T-cell (primary cell): ENCODE data around the gene CRTAC1. TPM values are rescaled to one million over a fixed set of nuclear protein-coding genes. Genes with fewer than 3 reads are reported as not detected.

ENCODE experiments used
- ATAC-seq, 4 experiments: fragments of 200-7000 bp in 3 of 4; fragments of 150-1000 bp in 1 of 4; cut with Tn5 transposase; replicated peaks in 1 of 4; 1 replicate in 3 of 4; 2 replicates in 1 of 4; pipeline ENCODE4 v1.10.0; 2021; ENCODE audit warnings: moderate library complexity in 3 of 4, mild to moderate bottlenecking in 2 of 4, moderate number of reproducible peaks in 1 of 4
- CTCF ChIA-PET, 2 donors: fragments of 300-600 bp; sonication (Branson Sonifier 250); formaldehyde crosslinking; loops; one replicate each; lab custom pipeline; 2022; ENCODE audit warnings: antibody characterized with exemption in 2 of 2; lab: Charles Lee
- POLR2A ChIA-PET, 2 donors: fragments of 300-600 bp; sonication (Branson Sonifier 250); formaldehyde crosslinking; loops; one replicate each; lab custom pipeline; 2022; ENCODE audit warnings: antibody characterized with exemption in 2 of 2; lab: Charles Lee
- DNase-seq, 35 experiments: peaks; one replicate each; pipeline versions ENCODE4 v3.0.0 to v3.0.0-alpha.2; 2013 to 2023
- H3K27ac ChIP-seq: one replicate; pipeline ENCODE4 v1.5.1; 2013; ENCODE audit warnings: low read length
- H3K27me3 ChIP-seq, 2 experiments: replicated peaks in 1 of 2; 1 replicate in 1 of 2; 2 replicates in 1 of 2; pipeline versions ENCODE4 v1.6.1 to v1.7.0; 2013; ENCODE audit warnings: low read length in 1 of 2, mixed read lengths in 1 of 2; ENCODE audit not compliant: control insufficient read depth in 2 of 2, insufficient read depth in 2 of 2; ENCODE audit errors: extremely low read depth in 1 of 2
- H3K36me3 ChIP-seq, 2 donors: 1 replicate in 1 of 2; 2 replicates in 1 of 2; pipeline versions ENCODE4 v1.6.1 to v1.7.0; 2013; ENCODE audit warnings: low read length in 1 of 2; ENCODE audit not compliant: control insufficient read depth in 2 of 2, insufficient read depth in 1 of 2; ENCODE audit errors: extremely low read depth in 1 of 2
- H3K4me1 ChIP-seq, 2 experiments: 1 replicate in 1 of 2; 2 replicates in 1 of 2; pipeline versions ENCODE4 v1.6.1 to v1.7.0; 2013; ENCODE audit warnings: low read length in 2 of 2, mixed read lengths in 1 of 2; ENCODE audit not compliant: insufficient read depth in 2 of 2, control insufficient read depth in 1 of 2; ENCODE audit errors: extremely low read depth in 1 of 2
- H3K4me3 ChIP-seq, 2 donors: 1 replicate in 1 of 2; 2 replicates in 1 of 2; pipeline versions ENCODE4 v1.5.1 to v1.7.0; 2013; ENCODE audit warnings: mild to moderate bottlenecking in 2 of 2, low read length in 1 of 2, moderate library complexity in 1 of 2; ENCODE audit not compliant: control insufficient read depth in 1 of 2; ENCODE audit errors: extremely low read depth in 1 of 2
- H3K9me3 ChIP-seq: 2 replicates; pipeline ENCODE4 v1.7.0; 2013
- H3K27ac Mint-ChIP-seq, 2 donors: one replicate each; pipeline ENCODE4 v1.8.0; 2020 to 2021; ENCODE audit warnings: mild to moderate bottlenecking in 2 of 2, mixed read lengths in 2 of 2
- H3K27me3 Mint-ChIP-seq, 2 donors: one replicate each; pipeline ENCODE4 v1.8.0; 2021 to 2022; ENCODE audit warnings: mixed read lengths in 2 of 2
- H3K36me3 Mint-ChIP-seq: one replicate; pipeline ENCODE4 v1.8.0; 2021; ENCODE audit warnings: mixed read lengths
- H3K4me1 Mint-ChIP-seq, 3 donors: one replicate each; pipeline ENCODE4 v1.8.0; 2020 to 2022; ENCODE audit warnings: mixed read lengths in 3 of 3, mild to moderate bottlenecking in 1 of 3
- H3K4me3 Mint-ChIP-seq, 3 donors: one replicate each; pipeline ENCODE4 v1.8.0; 2020 to 2022; ENCODE audit warnings: mild to moderate bottlenecking in 3 of 3, mixed read lengths in 3 of 3, moderate library complexity in 3 of 3
- H3K9me3 Mint-ChIP-seq, 3 donors: one replicate each; pipeline ENCODE4 v1.8.0; 2020 to 2022; ENCODE audit warnings: mixed read lengths in 3 of 3
- WGBS: methylation state at CpG from one replicate; pipeline ENCODE4 v1.1.5; 2013; ENCODE audit warnings: missing lambda C conversion rate; ENCODE audit not compliant: insufficient coverage; 5-methylcytosine and 5-hydroxymethylcytosine counted together
- total RNA-seq, 35 experiments: library from RNA in 6 of 35; stranded (reverse) in 6 of 35; fragments of 120-200 nt in 1 of 35; gene quantifications; one replicate each; pipeline versions ENCODE4 v1.2.1 to v1.2.4 and lab custom pipeline; 2013 to 2026

Gene CRTAC1
- total RNA-seq, 5 donors from 2014 or later (not counting 1 experiment from before 2014, with no cell fraction given), result 0.20 to 0.22 TPM; not detected in 3

DNA sequence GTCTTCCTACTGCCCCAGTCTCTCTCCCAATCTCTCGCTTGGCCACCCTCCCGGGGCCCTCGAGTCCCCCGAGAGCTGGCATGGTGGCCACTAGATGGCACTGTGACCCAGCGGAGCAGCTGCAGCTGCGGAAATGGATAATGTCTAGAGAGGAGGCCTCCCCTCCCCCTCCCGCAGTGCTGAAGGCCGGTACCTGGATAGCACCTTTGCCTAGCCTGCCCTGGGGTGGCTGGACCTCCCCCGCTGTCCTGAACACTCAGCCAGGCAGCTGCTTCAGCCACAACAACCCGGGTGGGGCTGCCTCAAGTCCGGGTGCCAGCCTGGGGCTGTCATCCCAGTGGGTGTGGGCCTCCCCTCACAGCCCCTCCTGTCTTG, 115.6 kb downstream of the CRTAC1 start:
- POLR2A ChIA-PET, result no interaction called here
- peaks cover 0 to 13% of the 10 kb centered on the region in 2 experiments for H3K4me1 ChIP-seq
- CTCF ChIA-PET, result interaction anchor here (1.0 to 1.6 kb wide), 6 partner anchors 10 to 131 kb away, joined by 3 to 17 read pairs (median 5); no protein-coding TSS in a partner anchor
- peaks cover 10 to 11% (median 10%) of the 10 kb centered on the region in 3 donors for H3K4me1 Mint-ChIP-seq
- H3K27me3 ChIP-seq, result peaks cover 0 to 37% of the 10 kb centered on the region in 2 experiments
- H3K27ac Mint-ChIP-seq, result no peak overlapping the region
- H3K27me3 Mint-ChIP-seq, result peaks cover 5 to 7% of the 10 kb centered on the region in 2 donors
- H3K27ac ChIP-seq, result no peak overlapping the region
- DNase-seq, result peak; percentile 27 to 79 (median 59)
- 5% methylated on average over 4 of the region's 11 CpGs for WGBS
- no peaks in the 10 kb centered on the region for H3K36me3 ChIP-seq
- H3K4me3 ChIP-seq, result no peak overlapping the region
- ATAC-seq, result peak; percentile 68 to 81 (median 75)
- H3K4me3 Mint-ChIP-seq, result peak overlapping the region in 1 of 3 donors; percentile 27
- no peaks in the 10 kb centered on the region for H3K9me3 ChIP-seq
- no peaks in the 10 kb centered on the region for H3K36me3 Mint-ChIP-seq
- no peaks in the 10 kb centered on the region for H3K9me3 Mint-ChIP-seq

DNA sequence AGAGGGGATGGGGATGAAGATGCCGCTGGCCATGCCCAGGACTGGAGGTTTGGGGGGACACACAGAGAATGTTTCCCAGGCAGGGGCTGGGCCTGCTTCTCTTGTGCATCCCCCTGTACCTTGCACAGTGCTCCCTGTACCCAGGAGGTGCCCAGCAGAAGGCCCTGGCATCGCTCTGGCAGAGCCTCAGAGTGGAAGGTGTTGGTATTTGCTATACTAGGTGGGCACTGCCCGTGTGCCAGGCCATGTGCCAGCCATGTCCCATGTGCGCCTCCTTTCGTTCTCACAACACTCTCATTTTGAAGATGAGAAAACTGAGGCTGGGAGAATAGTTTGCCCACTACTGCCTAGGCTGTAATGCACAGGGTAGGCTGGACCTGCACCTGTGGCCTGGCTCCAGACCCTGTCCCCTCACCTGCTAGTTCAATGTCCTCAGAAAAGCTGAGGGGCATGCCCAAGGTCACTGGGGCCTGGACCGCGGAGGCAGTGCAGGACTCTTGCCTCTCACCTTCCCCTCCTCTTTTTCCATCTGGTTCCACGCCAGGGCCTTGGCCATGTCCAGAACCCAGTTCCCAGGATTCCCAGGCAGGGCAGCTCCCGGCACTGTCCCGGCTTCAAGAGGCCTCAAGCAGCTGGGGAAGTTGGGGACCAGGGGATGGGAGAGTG, 116.1 kb downstream of the CRTAC1 start:
- ATAC-seq, result no peak
- WGBS, result 65% methylated on average over 5 of the region's 10 CpGs
- DNase-seq, result peak in 1 of 35 experiments; percentile 2
- CTCF ChIA-PET, result interaction anchor here (1.0 to 1.6 kb wide), 6 partner anchors 9 to 132 kb away, joined by 3 to 17 read pairs (median 5); no protein-coding TSS in a partner anchor
- Mint-ChIP-seq H3K4me1 (peaks cover 9 to 10% (median 10%) of the 10 kb centered on the region in 3 donors), H3K27ac (no peak overlapping the region), H3K4me3 (no peak overlapping the region), H3K27me3 (peaks cover 5 to 7% of the 10 kb centered on the region in 2 donors), H3K9me3 (no peaks in the 10 kb centered on the region), H3K36me3 (no peaks in the 10 kb centered on the region)
- no peak overlapping the region for H3K27ac ChIP-seq
- peaks cover 0 to 13% of the 10 kb centered on the region in 2 experiments for H3K4me1 ChIP-seq
- H3K36me3 ChIP-seq, result no peaks in the 10 kb centered on the region
- no peak overlapping the region for H3K4me3 ChIP-seq
- peaks cover 0 to 37% of the 10 kb centered on the region in 2 experiments for H3K27me3 ChIP-seq
- no peaks in the 10 kb centered on the region for H3K9me3 ChIP-seq
- POLR2A ChIA-PET, result no interaction called here

- Histone ChIP-seq H3K27ac (no peak overlapping the region), H3K4me3 (no peak overlapping the region), H3K9me3 (no peaks in the 10 kb centered on the region), H3K27me3 (peaks cover 0 to 37% of the 10 kb centered on the region in 2 experiments), H3K36me3 (no peaks in the 10 kb centered on the region), H3K4me1 (peaks cover 0 to 9% of the 10 kb centered on the region in 2 experiments)
- Mint-ChIP-seq H3K4me1 (peaks cover 5 to 6% (median 6%) of the 10 kb centered on the region in 3 donors), H3K27ac (no peak overlapping the region), H3K4me3 (no peak overlapping the region), H3K27me3 (peaks cover 5 to 7% of the 10 kb centered on the region in 2 donors), H3K36me3 (no peaks in the 10 kb centered on the region), H3K9me3 (no peaks in the 10 kb centered on the region)
- DNase-seq (no peak), ATAC-seq (no peak)
- 84% methylated on average over 6 of the region's 6 CpGs for WGBS
- ChIA-PET POLR2A (no interaction called here), CTCF (no interaction called here)
Measured at GRCh38 chr10:97913614-97914013, 116.8 kb downstream of the CRTAC1 start.

DNA sequence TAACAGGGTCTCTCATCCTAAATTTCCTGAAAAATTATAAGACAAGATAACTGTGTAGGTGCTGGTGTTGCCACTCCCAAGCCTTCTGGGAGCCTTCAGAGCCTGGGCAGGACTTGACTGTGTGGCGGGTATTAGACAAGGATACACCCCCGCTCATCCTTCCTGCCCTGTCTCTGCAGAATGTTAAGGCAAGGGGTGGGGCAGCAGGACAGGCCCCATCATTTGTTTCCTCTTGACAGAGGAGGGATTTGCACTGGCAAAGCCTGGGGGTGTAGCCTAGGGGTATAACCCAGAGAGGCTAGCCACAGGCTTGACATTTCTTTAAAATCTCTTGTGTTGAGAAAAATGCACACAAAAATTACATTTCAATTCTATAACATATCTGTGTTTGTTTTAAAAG, 117.2 kb downstream of the CRTAC1 start:
- Histone ChIP-seq H3K9me3 (no peaks in the 10 kb centered on the region), H3K4me1 (peaks cover 0 to 9% of the 10 kb centered on the region in 2 experiments), H3K27me3 (peaks cover 0 to 37% of the 10 kb centered on the region in 2 experiments), H3K27ac (no peak overlapping the region), H3K36me3 (no peaks in the 10 kb centered on the region), H3K4me3 (no peak overlapping the region)
- H3K4me3 Mint-ChIP-seq, result no peak overlapping the region
- H3K27ac Mint-ChIP-seq, result no peak overlapping the region
- ChIA-PET POLR2A (no interaction called here), CTCF (interaction anchor here in 1 of 2 donors (0.6 kb wide), 1 partner anchor 111 kb away, joined by 3 read pairs; no protein-coding TSS in a partner anchor)
- peaks cover 5 to 6% (median 5%) of the 10 kb centered on the region in 3 donors for H3K4me1 Mint-ChIP-seq
- H3K9me3 Mint-ChIP-seq, result no peaks in the 10 kb centered on the region
- no peaks in the 10 kb centered on the region for H3K36me3 Mint-ChIP-seq
- ATAC-seq, result no peak
- no peak for DNase-seq
- peaks cover 3 to 7% of the 10 kb centered on the region in 2 donors for H3K27me3 Mint-ChIP-seq
- WGBS, result 57% methylated on average over 1 of the region's 2 CpGs

DNA sequence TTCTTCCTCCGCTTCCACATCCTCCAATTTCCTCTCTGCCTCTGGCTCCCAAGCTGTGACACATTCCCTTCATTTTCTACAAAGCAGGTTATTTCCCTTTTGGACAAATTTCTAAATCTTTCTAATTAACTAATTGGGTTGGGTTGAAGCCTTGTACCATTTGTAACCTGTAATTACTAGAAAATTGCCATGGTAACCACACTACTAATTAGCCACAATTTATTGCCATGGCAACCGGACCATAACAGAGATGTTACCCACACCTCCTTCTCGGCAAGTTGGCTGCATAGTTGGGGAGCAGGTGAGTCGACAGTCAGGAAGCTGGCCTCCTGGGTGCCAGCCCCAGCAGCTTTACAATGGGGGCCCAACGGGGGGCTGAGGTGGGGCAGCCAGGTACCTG, 119.2 kb downstream of the CRTAC1 start:
- ChIA-PET CTCF (interaction anchor here (0.6 to 1.7 kb wide), 3 partner anchors 29 to 134 kb away, joined by 3 to 8 read pairs (median 3); no protein-coding TSS in a partner anchor), POLR2A (no interaction called here)
- no peaks in the 10 kb centered on the region for H3K9me3 Mint-ChIP-seq
- H3K4me1 ChIP-seq, result peaks cover 0 to 9% of the 10 kb centered on the region in 2 experiments
- no peak overlapping the region for H3K27ac ChIP-seq
- no peaks in the 10 kb centered on the region for H3K36me3 Mint-ChIP-seq
- no peak overlapping the region for H3K4me3 Mint-ChIP-seq
- peaks cover 0 to 46% of the 10 kb centered on the region in 2 experiments for H3K27me3 ChIP-seq
- H3K27ac Mint-ChIP-seq, result no peak overlapping the region
- ATAC-seq (no peak), DNase-seq (no peak)
- peaks cover 3 to 6% (median 5%) of the 10 kb centered on the region in 3 donors for H3K4me1 Mint-ChIP-seq
- WGBS, result 41% methylated on average over 2 of the region's 5 CpGs
- H3K27me3 Mint-ChIP-seq, result peaks cover 4 to 12% of the 10 kb centered on the region in 2 donors
- no peaks in the 10 kb centered on the region for H3K36me3 ChIP-seq
- H3K4me3 ChIP-seq, result no peak overlapping the region
- H3K9me3 ChIP-seq, result no peaks in the 10 kb centered on the region

DNA sequence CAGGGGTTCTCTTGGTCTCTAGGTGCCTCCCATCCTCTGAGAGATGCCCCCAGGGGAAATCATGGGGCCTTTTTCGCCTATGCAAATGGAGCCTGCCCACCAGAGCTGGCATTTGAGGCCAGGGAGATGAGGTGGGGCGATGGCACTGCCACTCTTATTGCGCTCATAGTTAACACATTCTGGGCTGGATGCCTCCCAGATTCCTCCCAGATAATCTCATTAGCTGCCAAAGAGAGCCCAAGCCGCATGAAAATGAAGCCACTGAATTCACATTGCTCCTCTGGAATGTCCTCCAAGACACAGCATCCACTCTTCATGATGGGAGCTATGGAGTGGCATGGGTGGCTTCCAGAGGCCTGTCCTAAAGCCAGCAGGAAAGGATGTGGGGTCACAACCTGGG, 119.8 kb downstream of the CRTAC1 start:
- peaks cover 3 to 6% (median 5%) of the 10 kb centered on the region in 3 donors for H3K4me1 Mint-ChIP-seq
- peaks cover 8 to 15% of the 10 kb centered on the region in 2 donors for H3K27me3 Mint-ChIP-seq
- ChIA-PET POLR2A (no interaction called here), CTCF (interaction anchor here in 1 of 2 donors (1.7 kb wide), 1 partner anchor 135 kb away, joined by 3 read pairs; no protein-coding TSS in a partner anchor)
- no peaks in the 10 kb centered on the region for H3K9me3 Mint-ChIP-seq
- no peaks in the 10 kb centered on the region for H3K9me3 ChIP-seq
- ATAC-seq, result no peak
- no peaks in the 10 kb centered on the region for H3K36me3 ChIP-seq
- H3K36me3 Mint-ChIP-seq, result no peaks in the 10 kb centered on the region
- peaks cover 0 to 50% of the 10 kb centered on the region in 2 experiments for H3K27me3 ChIP-seq
- H3K4me1 ChIP-seq, result peaks cover 0 to 9% of the 10 kb centered on the region in 2 experiments
- H3K4me3 Mint-ChIP-seq, result no peak overlapping the region
- DNase-seq, result no peak
- no peak overlapping the region for H3K27ac ChIP-seq
- H3K27ac Mint-ChIP-seq, result no peak overlapping the region
- no peak overlapping the region for H3K4me3 ChIP-seq
- WGBS, result 100% methylated on average over 2 of the region's 4 CpGs
